SK-N-SH treated with all-trans-retinoic acid at 6 μM for 48 hours (cell line): ENCODE data around the gene HPS3.
A peak's percentile ranks its signal among the peaks of the same experiment; 100 is the strongest.

ENCODE experiments used
- ATAC-seq: fragments of 200-7000 bp; cut with Tn5 transposase; 3 replicates; pipeline ENCODE4 v1.9.1; 2020; ENCODE audit warnings: mild to moderate bottlenecking, moderate library complexity
- BACH2 ChIP-seq: fragments of 250-450 bp; sonication (Bioruptor Pico); IDR thresholded peaks from 2 replicates; pipeline ENCODE4 v1.9.0; 2021; ENCODE audit warnings: mild to moderate bottlenecking, borderline replicate concordance
- CSDC2 ChIP-seq: fragments of 250-450 bp; sonication (Bioruptor Pico); IDR thresholded peaks from 2 replicates; pipeline ENCODE4 v1.5.0; 2020; ENCODE audit warnings: mild to moderate bottlenecking, moderate library complexity
- ESRRG ChIP-seq: fragments of 250-450 bp; sonication (Bioruptor Pico); IDR thresholded peaks from 2 replicates; pipeline ENCODE4 v1.6.1; 2021; ENCODE audit warnings: mild to moderate bottlenecking
- GLIS3 ChIP-seq: fragments of 250-450 bp; sonication (Bioruptor Pico); IDR thresholded peaks from 2 replicates; pipeline ENCODE4 v1.5.0; 2020; ENCODE audit warnings: mild to moderate bottlenecking, moderate library complexity
- ISL1 ChIP-seq: fragments of 250-450 bp; sonication (Bioruptor Pico); IDR thresholded peaks from 2 replicates; pipeline ENCODE4 v2.1.2; 2022; ENCODE audit warnings: mild to moderate bottlenecking, moderate library complexity
- OSR1 ChIP-seq: fragments of 250-450 bp; sonication (Bioruptor Pico); IDR thresholded peaks from 2 replicates; pipeline ENCODE4 v1.8.0; 2022; ENCODE audit warnings: moderate library complexity, mild to moderate bottlenecking, inconsistent platforms
- PPARA ChIP-seq: fragments of 250-450 bp; sonication (Bioruptor Pico); IDR thresholded peaks from 2 replicates; pipeline ENCODE4 v1.5.0; 2020; ENCODE audit warnings: mild to moderate bottlenecking, borderline replicate concordance
- RARB ChIP-seq: fragments of 250-450 bp; sonication (Bioruptor Pico); IDR thresholded peaks from 2 replicates; pipeline ENCODE4 v1.8.0; 2021; ENCODE audit warnings: mild to moderate bottlenecking, moderate library complexity
- TCF4 ChIP-seq: fragments of 250-450 bp; sonication (Bioruptor Pico); IDR thresholded peaks from 2 replicates; pipeline ENCODE4 v1.8.0; 2021; ENCODE audit warnings: mild to moderate bottlenecking, moderate library complexity, borderline replicate concordance
- TOX ChIP-seq: fragments of 250-450 bp; sonication (Bioruptor Pico); IDR thresholded peaks from 2 replicates; pipeline ENCODE4 v1.8.0; 2021; ENCODE audit warnings: mild to moderate bottlenecking, moderate library complexity, borderline replicate concordance
- ZC3H10 ChIP-seq: fragments of 250-450 bp; sonication (Bioruptor Pico); IDR thresholded peaks from 2 replicates; pipeline ENCODE4 v1.5.1; 2021; ENCODE audit warnings: mild to moderate bottlenecking, moderate library complexity
- ZFP3 ChIP-seq: fragments of 250-450 bp; sonication (Bioruptor Pico); IDR thresholded peaks from 2 replicates; pipeline ENCODE4 v1.5.0; 2020; ENCODE audit warnings: mild to moderate bottlenecking, moderate library complexity
- ZFP30 ChIP-seq: fragments of 450-650 bp; formaldehyde crosslinking; IDR thresholded peaks from 2 replicates; pipeline ENCODE4 v1.5.0; 2022; ENCODE audit warnings: mild to moderate bottlenecking, moderate library complexity
- ZNF565 ChIP-seq: fragments of 450-650 bp; formaldehyde crosslinking; conservative IDR thresholded peaks from 2 replicates; pipeline ENCODE4 v1.5.0; 2020; ENCODE audit warnings: low read depth, mild to moderate bottlenecking, moderate library complexity
- ZNF8 ChIP-seq: fragments of 450-650 bp; formaldehyde crosslinking; IDR thresholded peaks from 2 replicates; pipeline ENCODE4 v1.5.0; 2020; ENCODE audit warnings: mild to moderate bottlenecking, moderate library complexity
- TF ChIP-seq, protein P1 (sequence below): fragments of 250-450 bp; sonication (Bioruptor Pico); IDR thresholded peaks from 2 replicates; pipeline ENCODE4 v1.8.0; 2020; ENCODE audit warnings: mild to moderate bottlenecking, moderate library complexity, borderline replicate concordance
- TF ChIP-seq, protein P2 (sequence below): fragments of 250-450 bp; sonication (Bioruptor Pico); IDR thresholded peaks from 2 replicates; pipeline ENCODE4 v1.5.0; 2020; ENCODE audit warnings: mild to moderate bottlenecking, moderate library complexity
- TF ChIP-seq, protein P3 (sequence below): fragments of 250-450 bp; sonication (Bioruptor Pico); IDR thresholded peaks from 2 replicates; pipeline ENCODE4 v1.5.1; 2021; ENCODE audit warnings: mild to moderate bottlenecking, moderate library complexity
- TF ChIP-seq, protein P4 (sequence below): fragments of 250-450 bp; sonication (Bioruptor Pico); IDR thresholded peaks from 2 replicates; pipeline ENCODE4 v1.5.1; 2020; ENCODE audit warnings: low read depth, mild to moderate bottlenecking, moderate library complexity
- TF ChIP-seq, protein P5 (sequence below): fragments of 250-450 bp; sonication (Bioruptor Pico); IDR thresholded peaks from 2 replicates; pipeline ENCODE4 v1.8.0; 2021; ENCODE audit warnings: low read depth, mild to moderate bottlenecking, moderate library complexity, borderline replicate concordance

Gene HPS3

DNA sequence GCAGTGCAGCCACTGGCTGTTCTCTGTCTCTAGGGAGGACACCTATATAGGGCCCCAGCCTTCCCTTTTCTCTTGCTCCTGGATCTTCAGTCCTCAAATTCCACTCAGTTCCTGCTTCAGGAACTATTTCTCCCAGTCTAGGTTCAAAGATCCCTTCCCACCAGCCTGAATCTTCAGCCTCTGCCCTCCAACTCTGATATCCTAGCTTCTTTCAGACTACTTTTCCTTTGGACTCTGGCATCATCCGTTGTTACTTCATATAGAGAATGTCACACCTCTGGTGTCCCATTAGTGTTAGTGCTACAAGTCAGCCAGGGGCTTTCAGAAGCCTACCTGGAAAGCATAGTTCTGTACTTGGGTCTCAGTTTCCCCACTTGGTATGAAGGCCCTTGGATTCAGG is 10.0 kb upstream of the HPS3 start:
- no peak for ATAC-seq
- TF ChIP-seq, protein P1, sequence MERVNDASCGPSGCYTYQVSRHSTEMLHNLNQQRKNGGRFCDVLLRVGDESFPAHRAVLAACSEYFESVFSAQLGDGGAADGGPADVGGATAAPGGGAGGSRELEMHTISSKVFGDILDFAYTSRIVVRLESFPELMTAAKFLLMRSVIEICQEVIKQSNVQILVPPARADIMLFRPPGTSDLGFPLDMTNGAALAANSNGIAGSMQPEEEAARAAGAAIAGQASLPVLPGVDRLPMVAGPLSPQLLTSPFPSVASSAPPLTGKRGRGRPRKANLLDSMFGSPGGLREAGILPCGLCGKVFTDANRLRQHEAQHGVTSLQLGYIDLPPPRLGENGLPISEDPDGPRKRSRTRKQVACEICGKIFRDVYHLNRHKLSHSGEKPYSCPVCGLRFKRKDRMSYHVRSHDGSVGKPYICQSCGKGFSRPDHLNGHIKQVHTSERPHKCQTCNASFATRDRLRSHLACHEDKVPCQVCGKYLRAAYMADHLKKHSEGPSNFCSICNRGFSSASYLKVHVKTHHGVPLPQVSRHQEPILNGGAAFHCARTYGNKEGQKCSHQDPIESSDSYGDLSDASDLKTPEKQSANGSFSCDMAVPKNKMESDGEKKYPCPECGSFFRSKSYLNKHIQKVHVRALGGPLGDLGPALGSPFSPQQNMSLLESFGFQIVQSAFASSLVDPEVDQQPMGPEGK (CRISPR knock-in tag): no peak
- TF ChIP-seq ZC3H10 (CRISPR knock-in tag) (no peak), ZFP3 (no peak), RARB (CRISPR knock-in tag) (no peak), OSR1 (CRISPR knock-in tag) (no peak), ESRRG (CRISPR knock-in tag) (no peak), TOX (CRISPR knock-in tag) (no peak), GLIS3 (CRISPR knock-in tag) (no peak), ISL1 (CRISPR knock-in tag) (no peak), BACH2 (CRISPR knock-in tag) (no peak), TCF4 (no peak), ZFP30 (CRISPR knock-in tag) (no peak), ZNF8 (CRISPR knock-in tag) (no peak), ZNF565 (CRISPR knock-in tag) (no peak), CSDC2 (no peak)
- TF ChIP-seq, protein P2, sequence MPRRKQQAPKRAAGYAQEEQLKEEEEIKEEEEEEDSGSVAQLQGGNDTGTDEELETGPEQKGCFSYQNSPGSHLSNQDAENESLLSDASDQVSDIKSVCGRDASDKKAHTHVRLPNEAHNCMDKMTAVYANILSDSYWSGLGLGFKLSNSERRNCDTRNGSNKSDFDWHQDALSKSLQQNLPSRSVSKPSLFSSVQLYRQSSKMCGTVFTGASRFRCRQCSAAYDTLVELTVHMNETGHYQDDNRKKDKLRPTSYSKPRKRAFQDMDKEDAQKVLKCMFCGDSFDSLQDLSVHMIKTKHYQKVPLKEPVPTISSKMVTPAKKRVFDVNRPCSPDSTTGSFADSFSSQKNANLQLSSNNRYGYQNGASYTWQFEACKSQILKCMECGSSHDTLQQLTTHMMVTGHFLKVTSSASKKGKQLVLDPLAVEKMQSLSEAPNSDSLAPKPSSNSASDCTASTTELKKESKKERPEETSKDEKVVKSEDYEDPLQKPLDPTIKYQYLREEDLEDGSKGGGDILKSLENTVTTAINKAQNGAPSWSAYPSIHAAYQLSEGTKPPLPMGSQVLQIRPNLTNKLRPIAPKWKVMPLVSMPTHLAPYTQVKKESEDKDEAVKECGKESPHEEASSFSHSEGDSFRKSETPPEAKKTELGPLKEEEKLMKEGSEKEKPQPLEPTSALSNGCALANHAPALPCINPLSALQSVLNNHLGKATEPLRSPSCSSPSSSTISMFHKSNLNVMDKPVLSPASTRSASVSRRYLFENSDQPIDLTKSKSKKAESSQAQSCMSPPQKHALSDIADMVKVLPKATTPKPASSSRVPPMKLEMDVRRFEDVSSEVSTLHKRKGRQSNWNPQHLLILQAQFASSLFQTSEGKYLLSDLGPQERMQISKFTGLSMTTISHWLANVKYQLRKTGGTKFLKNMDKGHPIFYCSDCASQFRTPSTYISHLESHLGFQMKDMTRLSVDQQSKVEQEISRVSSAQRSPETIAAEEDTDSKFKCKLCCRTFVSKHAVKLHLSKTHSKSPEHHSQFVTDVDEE (CRISPR knock-in tag): no peak
- TF ChIP-seq, protein P3, sequence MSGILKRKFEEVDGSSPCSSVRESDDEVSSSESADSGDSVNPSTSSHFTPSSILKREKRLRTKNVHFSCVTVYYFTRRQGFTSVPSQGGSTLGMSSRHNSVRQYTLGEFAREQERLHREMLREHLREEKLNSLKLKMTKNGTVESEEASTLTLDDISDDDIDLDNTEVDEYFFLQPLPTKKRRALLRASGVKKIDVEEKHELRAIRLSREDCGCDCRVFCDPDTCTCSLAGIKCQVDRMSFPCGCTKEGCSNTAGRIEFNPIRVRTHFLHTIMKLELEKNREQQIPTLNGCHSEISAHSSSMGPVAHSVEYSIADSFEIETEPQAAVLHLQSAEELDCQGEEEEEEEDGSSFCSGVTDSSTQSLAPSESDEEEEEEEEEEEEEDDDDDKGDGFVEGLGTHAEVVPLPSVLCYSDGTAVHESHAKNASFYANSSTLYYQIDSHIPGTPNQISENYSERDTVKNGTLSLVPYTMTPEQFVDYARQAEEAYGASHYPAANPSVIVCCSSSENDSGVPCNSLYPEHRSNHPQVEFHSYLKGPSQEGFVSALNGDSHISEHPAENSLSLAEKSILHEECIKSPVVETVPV (CRISPR knock-in tag): no peak
- TF ChIP-seq, protein P4, sequence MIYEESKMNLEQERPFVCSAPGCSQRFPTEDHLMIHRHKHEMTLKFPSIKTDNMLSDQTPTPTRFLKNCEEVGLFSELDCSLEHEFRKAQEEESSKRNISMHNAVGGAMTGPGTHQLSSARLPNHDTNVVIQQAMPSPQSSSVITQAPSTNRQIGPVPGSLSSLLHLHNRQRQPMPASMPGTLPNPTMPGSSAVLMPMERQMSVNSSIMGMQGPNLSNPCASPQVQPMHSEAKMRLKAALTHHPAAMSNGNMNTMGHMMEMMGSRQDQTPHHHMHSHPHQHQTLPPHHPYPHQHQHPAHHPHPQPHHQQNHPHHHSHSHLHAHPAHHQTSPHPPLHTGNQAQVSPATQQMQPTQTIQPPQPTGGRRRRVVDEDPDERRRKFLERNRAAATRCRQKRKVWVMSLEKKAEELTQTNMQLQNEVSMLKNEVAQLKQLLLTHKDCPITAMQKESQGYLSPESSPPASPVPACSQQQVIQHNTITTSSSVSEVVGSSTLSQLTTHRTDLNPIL: no peak
- TF ChIP-seq, protein P5, sequence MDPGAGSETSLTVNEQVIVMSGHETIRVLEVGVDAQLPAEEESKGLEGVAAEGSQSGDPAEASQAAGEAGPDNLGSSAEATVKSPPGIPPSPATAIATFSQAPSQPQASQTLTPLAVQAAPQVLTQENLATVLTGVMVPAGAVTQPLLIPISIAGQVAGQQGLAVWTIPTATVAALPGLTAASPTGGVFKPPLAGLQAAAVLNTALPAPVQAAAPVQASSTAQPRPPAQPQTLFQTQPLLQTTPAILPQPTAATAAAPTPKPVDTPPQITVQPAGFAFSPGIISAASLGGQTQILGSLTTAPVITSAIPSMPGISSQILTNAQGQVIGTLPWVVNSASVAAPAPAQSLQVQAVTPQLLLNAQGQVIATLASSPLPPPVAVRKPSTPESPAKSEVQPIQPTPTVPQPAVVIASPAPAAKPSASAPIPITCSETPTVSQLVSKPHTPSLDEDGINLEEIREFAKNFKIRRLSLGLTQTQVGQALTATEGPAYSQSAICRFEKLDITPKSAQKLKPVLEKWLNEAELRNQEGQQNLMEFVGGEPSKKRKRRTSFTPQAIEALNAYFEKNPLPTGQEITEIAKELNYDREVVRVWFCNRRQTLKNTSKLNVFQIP: no peak
- TF ChIP-seq, all 23 proteins: peak for 0

DNA sequence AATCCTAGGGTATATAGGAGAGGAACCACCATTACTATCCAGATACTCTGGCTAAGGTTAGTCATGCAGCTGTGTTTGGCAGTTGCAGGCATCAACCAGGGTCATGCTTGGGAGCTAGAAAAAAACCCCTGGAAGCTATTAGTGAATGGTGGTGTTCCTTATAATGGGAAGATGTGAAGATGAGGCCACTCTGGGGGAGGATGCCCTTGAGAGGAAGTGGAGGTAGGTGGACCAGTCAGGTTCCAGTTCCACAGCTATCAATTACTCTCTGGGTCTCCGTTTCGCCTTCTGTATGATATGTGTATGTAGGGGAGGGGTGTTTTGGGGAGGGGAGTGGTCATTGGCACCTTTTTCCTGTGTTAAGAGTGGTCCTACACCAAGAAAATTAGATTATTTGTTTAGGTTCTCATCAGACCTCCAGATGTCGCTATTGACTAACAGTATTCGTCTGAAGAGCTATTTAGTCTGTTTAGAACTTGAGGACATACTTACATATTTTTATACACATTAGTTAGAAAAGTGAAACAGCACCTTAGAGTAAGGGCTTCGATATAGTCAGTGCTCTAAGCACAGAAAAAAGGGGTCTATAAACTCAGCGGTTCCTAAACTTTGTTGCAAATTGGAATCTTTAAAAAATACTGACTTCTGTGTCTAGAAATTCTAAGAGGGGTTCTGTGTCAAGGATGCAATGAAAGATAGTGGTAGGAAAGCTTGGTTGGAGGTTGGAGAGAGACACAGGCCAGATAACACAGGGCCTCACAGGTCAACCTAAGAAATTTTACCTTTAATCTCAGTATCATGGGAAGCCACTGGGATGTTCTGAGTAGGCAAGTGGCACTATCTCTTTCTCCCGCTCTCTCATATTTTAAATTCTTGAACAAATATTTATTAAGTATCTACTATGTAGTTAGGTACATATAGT is 9.1 kb upstream of the HPS3 start:
- ATAC-seq: peak; percentile 96

DNA sequence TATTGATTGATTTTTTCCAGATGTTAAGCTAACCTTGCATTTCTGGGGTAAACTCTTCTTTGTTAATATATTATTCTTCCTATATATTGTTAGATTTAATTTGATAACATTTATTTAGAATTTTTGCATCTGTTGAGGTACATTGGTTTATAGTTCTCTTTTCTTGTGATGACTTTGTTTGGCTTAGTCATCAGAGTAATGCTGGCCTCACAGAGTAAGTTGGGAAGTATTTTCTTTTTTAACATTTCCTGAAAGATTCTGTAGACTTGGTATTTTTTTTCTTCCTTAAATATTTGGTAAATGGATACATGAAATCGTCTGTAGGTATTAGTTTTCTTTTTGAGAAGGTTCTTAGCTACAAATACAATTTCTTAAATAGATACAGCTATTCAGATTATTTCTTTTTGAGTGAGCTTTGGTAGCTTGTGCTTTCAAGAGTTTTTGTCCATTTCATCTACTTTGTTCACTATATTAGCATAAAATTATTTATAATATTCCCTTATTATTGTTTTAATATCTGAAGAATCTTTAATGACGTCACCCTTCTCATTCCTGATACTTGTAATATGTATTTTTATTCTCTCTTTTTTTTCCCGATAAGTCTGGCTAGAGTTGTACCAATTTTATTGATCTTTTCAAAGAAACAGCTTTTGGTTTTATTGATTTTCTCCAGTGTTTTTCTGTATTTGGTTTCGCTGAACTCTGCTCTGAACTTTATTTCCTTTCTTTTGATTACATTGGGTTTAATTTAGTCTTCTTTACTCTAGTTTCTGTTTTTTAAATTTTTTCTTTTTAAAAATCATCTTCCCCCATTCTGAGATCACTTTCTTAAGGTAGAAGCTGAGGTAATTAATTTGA is 6.5 kb upstream of the HPS3 start:
- no peak for ATAC-seq
- TF ChIP-seq ZC3H10 (CRISPR knock-in tag) (no peak), RARB (CRISPR knock-in tag) (no peak), PPARA (CRISPR knock-in tag) (no peak)
- TF ChIP-seq, protein P5: no peak
- TF ChIP-seq, protein P4: no peak
- TF ChIP-seq, protein P3 (CRISPR knock-in tag): no peak

More for the DNA sequence above, 9.1 kb upstream of the HPS3 start:
- no peak for TF ChIP-seq PPARA (CRISPR knock-in tag)
